Measurements from ENCODE around the gene CAMTA1. TPM values are rescaled to one million over a fixed set of nuclear protein-coding genes. Genes with fewer than 3 reads are reported as not detected.

CAMTA1 gene
- total RNA-seq, 1 donor from 2014 or later: 43.1 TPM

- intact Hi-C loops (cut with micrococcal nuclease): no loop called here
Measured at GRCh38 chr1:7620196-7620595, 834.9 kb downstream of the CAMTA1 start.

- intact Hi-C loops (cut with micrococcal nuclease): no loop called here
Measured at GRCh38 chr1:7621334-7622219, 836.3 kb downstream of the CAMTA1 start.

DNA sequence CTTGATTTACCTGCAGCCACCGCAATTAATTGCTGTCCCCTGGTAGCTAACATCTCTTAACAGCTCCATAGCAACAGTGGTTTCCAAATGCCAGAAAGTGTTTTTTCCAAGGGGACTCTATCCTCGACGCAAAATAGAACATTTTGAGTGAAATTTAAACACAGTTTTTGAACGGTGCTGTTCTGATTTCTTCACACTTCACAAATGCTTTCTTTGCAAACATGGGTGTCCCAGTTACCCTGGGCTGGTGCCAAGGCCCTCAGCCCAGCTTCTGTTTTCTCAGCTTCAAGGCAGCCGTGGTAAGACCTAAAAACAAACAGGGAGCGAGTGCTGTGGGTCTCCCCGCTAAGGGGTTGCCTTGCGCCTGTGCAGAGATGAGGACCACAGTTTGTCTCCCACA, 838.6 kb downstream of the CAMTA1 start:
- intact Hi-C loops (cut with micrococcal nuclease): no loop called here

DNA sequence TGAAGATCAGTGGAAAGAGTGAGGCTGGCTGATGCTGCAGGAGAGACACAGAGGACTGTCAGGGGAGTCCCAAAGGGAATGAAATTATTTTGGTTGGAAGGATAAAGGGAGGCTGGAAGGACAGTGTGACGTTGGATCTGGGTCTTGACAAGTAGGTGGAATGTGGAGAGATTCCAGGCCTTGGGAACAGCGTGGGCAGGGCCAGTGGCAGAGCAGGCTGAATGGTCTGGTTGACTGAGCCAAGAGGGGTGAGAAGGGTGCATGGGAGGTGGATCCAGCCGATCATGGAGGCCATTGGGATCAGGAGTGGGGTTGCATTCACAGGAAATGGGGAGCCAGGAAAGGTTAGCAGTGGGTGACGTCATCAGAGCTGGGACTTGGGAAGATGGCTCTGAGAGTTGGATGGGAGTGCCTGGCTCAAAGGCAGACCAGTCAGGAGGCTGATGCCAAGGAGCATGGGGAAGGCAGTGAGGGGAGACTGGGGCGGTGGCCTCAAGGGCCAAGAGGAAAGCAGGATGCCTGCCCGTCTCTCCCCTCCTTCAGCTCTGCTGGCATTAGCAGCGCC, 839.6 kb downstream of the CAMTA1 start:
- intact Hi-C loops (cut with micrococcal nuclease): no loop called here

DNA sequence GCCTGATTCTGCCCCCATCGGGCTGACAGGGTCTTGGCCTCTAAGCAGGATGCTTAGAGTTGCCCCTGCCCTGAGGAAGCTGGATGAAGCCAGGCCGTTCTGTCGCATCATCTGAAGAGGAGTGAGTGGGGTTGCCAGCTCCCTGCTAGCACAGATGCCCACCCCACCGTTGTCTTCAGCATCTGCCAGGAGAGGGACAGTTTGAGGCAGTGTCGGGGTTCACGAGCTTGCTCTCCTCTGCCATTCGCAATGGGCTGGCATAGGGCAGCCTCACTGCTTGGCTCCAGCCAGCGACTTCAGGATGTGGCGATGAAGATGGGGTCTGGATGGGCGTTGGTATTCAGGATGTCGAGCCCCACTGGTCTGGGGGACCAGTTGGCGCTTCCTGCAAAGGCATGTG, 840.1 kb downstream of the CAMTA1 start:
- intact Hi-C loops (cut with micrococcal nuclease): no loop called here

GRCh38 chr1:7628273-7628672, 843.0 kb downstream of the CAMTA1 start:
- intact Hi-C loops (cut with micrococcal nuclease): no loop called here

DNA sequence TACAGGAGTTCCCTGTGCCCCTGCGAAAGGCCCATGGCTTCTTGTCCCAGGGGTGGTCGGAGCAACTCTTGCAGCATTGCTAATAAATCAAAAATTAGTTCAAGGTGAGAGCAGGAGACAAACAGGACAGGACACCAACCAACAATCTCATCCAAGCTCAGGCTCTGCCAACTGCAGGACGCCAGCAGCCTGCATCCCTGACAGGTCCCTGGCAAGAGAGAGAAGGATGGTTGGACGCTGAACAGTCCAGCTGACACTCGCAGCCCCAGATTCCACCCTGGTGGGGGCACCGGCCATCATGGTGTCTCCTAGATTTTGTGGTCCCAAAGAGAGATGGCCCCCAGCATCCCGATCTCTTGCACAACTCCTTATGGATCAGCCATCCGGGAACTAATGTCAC, 843.8 kb downstream of the CAMTA1 start:
- intact Hi-C loops (cut with micrococcal nuclease): no loop called here

- intact Hi-C loops (cut with micrococcal nuclease): no loop called here
Measured at GRCh38 chr1:7629465-7630195, 844.4 kb downstream of the CAMTA1 start.

DNA sequence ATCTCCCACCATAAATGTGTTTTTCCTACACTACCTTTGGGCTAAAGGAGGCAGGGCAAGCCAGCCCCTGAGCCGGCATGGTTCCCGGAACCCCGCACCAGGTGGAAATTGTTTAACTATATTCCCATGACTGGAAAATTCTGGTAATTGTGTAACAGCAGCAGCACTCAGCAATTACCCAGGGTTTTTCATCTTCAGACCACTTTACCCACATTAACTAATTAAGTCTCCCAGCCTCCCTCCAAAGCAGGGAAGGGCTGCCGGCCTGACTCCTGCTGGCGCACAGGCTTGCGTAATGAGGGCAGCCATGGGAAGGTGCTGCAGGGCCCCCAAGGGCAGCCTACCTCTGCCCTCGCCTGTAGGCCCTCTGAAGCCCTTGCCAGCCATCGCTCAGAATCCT, 845.1 kb downstream of the CAMTA1 start:
- intact Hi-C loops (cut with micrococcal nuclease): no loop called here

DNA sequence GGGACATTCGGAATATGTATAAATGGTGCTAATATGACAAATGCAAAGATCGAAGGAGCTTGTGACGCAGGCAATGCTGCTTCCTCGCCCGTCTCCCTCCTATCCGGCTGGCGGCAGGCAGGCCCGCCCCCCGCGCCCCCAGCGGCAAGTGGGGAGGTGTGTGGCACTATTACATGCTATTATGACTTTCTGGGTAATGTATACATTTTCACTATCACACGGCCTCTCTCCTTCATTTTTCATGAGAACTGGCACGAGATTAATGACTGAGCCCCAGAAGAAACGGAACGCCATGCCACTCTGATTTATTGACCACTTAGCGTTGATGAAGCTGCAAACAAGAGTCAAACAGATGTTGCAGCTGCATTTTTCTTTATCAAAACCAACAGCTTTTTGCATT, 846.9 kb downstream of the CAMTA1 start:
- intact Hi-C loops (cut with micrococcal nuclease): no loop called here

DNA sequence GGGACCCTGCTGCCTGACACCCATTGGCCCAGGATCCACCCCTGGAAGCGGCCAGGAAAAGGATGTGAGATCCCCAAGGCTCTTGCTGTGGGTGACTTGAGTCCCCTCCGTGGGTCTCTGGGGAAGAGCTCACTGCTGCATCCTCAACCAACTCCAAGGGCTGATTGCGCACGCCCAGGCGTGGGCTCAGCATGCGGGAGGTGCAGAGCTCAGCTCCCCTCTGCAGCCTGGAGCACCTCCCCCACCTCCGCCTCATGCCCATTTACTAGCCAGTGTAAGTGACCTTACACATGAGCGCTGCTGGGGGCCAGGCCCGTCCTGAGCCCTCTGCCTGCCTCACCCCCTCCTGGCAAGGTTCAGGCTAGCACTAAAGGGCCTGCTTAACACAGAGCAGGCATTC, 847.4 kb downstream of the CAMTA1 start:
- intact Hi-C loops (cut with micrococcal nuclease): no loop called here

DNA sequence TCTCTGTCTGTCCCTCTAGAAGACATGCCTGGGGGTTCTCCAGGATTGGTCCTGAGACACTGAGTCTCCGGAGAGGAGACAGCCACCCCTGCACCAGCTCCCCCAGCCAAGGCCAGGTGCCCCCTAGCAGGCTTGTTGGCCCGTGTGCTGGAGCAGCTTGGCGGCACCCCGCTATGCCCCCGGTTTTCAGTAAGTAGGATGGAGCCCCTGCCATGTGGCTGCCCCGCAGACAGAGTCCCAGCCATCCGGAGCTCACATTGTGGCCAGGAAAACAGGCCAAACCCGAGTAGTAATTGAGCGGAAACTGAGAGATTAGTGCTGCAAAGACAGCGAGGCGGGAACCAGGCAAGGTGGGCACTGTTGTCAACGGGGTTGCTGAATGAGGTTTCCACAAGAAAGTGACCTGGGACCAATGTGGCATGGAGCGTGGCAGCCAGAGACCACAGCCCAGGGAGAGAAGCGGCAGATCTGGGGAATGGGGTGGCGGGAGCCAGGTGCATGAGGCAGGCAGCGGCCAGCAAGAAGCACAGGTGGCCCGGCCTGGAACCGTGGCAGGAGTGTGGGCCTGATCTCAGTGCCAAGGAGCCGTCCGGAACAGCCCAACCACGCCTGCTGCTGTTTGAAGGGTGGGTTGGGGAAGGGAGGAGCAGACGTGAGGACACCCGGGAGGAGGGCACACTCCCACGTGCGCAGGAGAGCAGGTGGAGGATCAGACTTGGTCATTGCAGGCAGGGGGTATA, 848.4 kb downstream of the CAMTA1 start:
- intact Hi-C loops (cut with micrococcal nuclease): no loop called here

DNA sequence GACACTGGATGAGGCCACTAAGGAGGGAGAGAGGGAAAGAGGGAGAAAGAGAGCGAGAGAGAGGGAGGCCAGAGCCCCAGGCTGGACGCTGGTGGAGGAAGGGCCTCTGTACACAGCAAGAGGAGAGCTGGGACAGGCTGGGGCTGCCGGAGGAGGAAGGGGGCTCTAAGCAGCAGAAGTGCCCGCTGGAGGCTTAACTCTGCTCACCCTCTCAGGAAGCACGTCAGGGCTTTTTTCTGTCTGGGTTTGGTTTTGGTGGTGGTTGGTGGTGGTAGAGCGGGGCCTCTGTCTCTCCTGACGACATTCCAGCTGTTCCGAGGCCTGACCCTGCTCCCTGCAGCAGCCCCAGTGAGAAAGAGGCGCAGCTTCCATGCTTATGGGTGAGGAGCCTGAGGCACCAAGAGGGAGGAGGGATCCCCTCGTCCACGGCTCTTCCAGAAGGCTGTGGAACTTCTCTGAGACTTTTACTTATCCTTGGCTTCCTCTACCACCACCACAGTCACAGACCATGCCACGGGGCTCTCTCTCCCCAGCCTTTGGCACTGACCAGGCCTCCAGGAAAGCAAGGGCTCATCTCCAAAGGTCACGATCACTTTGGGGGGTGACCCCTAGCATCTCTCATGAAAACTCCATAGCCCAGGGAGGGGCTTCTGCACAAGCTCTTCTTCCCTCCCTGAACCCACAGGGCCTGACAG, 849.4 kb downstream of the CAMTA1 start:
- intact Hi-C loops (cut with micrococcal nuclease): no loop called here

DNA sequence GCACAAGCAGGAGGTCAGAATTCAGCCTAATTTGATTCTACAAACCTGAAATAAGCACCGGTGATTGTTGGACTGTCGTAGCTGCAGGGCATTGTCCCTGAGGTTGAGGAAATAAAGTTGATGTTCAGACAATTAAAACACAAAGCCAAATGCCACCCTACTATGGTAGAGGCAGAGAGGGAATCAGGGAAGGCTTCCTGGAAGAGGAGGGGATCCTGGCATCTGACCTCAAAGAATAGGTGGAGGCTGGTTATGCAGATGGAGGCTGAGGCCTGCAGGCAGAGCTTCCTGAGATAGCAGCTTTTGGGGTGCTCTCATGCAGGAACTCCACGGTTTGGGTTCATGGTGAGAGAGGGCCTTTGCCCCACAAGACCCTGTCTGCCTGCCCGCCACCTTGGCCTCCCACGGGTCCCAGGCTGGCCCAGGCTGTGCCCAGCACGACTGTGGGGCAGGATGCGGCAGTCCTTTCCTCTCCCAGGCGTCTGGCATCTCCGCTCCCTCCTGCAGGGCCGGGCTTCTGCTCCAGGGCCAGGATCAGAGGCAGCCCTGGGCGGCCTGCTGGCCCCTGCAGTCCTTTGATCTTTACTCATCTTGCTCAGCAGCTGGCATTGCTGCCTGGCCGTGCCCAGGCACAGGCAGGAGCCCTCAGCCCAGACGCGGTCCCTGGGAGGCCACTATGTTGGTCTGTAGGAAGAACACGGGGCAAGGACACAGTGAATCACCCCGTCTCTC, 851.7 kb downstream of the CAMTA1 start:
- intact Hi-C loops (cut with micrococcal nuclease): no loop called here

DNA sequence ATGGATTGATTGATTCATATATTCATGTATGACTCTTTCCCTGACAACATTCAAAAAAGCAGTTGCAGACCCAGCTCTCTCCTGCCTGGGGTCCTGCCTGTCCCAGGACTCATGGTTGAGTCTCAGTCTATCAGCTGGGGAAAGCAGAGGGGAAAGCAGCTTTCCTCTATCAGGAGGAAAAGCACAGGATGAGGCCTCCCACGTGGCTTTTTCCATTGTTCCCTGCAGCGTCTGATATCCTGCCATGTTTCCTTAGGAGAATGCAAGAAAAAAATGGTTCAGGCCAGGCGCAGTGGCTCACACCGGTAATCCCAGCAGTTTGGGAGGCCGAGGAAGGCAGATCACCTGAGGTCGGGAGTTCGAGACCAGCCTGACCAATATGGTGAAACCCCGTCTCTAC, 852.8 kb downstream of the CAMTA1 start:
- intact Hi-C loops (cut with micrococcal nuclease): no loop called here

GRCh38 chr1:7639435-7640131, 854.3 kb downstream of the CAMTA1 start:
- intact Hi-C loops (cut with micrococcal nuclease): no loop called here

GRCh38 chr1:7640350-7640749, 855.1 kb downstream of the CAMTA1 start:
- intact Hi-C loops (cut with micrococcal nuclease): no loop called here

GRCh38 chr1:7640920-7641585, 855.8 kb downstream of the CAMTA1 start:
- intact Hi-C loops (cut with micrococcal nuclease): no loop called here
